HL-60/S4 (cell line): Measurements from ENCODE around the gene LIPH.
"Not testable (repeated sequence)": the region's sequence is repeated elsewhere in the genome, so short reads cannot be mapped to it uniquely, and the experiment has no call there.

Experiments
- in situ Hi-C: fragments of 300-500 bp; cut with MboI; formaldehyde crosslinking; loops from 2 replicates; pipeline ENCODE4 v1.14.3; 2022; ENCODE audit warnings: low sequenced_read_pairs

LIPH gene

GRCh38 chr3:185490241-185490640 is 62.1 kb downstream of the LIPH start:
- in situ Hi-C loops, result no loop called here

GRCh38 chr3:185489462-185489861 is 62.9 kb downstream of the LIPH start:
- in situ Hi-C loops, result no loop called here

- in situ Hi-C loops, result no loop called here
These were observed 63.9 kb downstream of the LIPH start for GRCh38 chr3:185488465-185488864.

DNA sequence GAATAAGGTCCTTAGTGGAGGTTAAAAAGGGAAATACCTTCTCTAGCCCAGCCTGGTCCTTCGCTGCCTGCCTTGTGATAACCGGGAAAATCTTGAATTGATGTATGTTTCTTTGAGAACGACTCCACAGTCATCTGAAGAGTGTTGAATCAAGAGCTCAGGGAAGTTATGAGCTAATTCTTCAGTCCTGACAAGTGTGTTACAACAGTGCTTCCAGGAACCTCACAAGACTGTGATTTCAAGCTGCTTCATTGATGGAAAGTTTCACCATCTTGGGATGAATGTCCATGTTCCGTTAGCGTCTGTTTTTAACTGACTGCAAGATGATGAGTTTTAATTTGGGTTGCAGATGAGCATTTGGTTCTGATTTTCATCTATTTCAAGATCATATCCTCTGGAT is 66.0 kb downstream of the LIPH start:
- in situ Hi-C loops, result no loop called here

DNA sequence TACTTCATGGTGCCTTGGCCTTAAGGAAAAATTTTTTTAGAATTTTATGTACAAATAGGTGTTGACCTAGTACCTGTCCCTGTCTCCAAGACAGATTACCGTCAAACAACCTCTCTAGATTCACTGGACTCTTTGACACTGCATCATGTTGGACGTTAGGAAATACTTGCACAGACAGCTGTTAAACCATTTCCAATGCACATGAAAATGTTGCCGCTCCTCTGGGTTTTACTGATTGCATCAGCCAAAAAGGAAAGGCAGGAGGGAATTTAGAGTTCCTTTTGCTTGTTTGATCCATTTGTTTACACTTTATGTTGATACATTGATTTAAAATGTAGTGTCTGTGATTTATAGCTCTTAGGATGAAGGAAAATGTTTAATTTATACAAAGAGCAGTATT is 68.1 kb downstream of the LIPH start:
- in situ Hi-C loops, result no loop called here

GRCh38 chr3:185479373-185479945 is 72.9 kb downstream of the LIPH start:
- in situ Hi-C loops, result no loop called here

DNA sequence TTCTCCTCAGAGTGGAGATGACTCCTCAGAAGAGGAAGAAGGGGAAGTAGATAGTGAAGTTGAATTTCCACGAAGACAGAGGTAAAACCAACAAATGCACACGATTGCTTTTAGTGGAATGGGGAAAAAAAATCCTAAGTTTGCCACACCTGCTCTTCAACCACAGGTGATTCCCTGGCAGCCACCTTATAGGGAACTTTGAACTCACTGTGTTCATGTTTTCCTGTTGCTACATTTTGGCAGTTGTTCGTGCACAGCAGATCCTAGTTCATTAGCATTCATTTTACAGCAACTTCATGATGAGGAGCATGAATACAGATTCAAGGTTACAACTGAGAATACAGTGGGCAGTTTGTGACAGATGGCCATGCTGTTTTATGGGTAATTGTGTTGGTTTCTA is 75.1 kb downstream of the LIPH start:
- in situ Hi-C loops, result no loop called here

GRCh38 chr3:185474922-185475321 is 77.5 kb downstream of the LIPH start:
- in situ Hi-C loops, result not testable (repeated sequence)

GRCh38 chr3:185473290-185473815 is 79.0 kb downstream of the LIPH start:
- in situ Hi-C loops, result no loop called here

DNA sequence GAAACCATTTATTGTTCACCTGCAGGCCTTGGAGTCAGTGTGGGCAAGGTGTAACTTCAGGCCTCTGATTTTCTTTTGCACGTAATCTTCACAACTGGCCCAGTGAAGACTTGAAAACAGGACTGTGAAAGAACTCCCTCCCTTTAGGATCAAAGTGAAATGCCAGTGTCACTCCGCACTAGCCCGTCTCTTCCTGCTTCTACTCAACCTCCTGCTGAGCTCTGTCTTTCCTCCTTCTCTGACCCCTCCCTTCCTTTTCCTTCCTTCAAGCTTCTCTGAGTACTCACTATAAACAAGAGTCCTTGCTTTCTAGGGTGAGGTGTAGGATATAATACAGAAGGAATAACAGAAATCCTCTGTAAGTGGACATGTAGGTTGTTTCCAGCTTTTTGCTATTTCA is 82.1 kb downstream of the LIPH start:
- in situ Hi-C loops, result no loop called here

- in situ Hi-C loops, result no loop called here
These were observed 82.8 kb downstream of the LIPH start for GRCh38 chr3:185469542-185469941.

DNA sequence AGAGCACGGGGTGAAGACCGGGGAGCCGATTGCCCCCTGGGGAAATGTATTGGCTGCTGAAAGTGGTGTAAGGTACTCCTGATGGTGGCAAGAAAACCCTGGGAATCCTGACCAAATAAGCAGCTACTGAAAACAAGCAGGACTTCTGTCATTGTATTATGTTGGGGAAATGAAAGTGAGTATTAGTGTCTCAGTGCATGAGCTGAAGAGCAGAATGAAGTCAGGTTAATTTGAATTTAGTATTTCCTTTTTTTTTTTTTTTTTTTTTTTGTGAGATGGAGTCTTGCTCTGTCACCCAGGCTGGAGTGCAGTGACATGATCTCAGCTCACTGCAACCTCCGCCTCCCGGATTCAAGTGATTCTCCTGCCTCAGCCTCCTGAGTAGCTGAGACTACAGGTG is 86.3 kb downstream of the LIPH start:
- in situ Hi-C loops, result not testable (repeated sequence)

DNA sequence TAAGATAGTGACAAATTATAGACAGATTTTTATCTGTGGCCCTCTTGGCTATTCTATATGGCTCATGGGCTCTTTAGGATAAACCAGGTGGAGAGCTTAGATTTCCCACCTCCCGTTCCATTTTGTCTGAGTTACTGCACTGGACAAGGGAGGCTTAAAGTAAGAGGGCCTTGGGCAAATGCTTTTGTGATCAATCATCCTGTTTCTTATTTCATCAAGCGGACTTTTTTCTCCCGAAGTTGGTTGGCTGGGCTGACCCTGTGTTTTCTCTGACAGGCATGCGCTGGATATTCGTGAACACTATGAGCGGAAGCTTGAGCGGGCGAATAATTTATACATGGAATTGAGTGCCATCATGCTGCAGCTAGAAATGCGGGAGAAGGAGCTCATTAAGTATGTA is 86.9 kb downstream of the LIPH start:
- in situ Hi-C loops, result no loop called here

GRCh38 chr3:185460719-185461350 is 91.6 kb downstream of the LIPH start:
- in situ Hi-C loops, result no loop called here

- in situ Hi-C loops, result no loop called here
These were observed 92.1 kb downstream of the LIPH start for GRCh38 chr3:185460309-185460708.

DNA sequence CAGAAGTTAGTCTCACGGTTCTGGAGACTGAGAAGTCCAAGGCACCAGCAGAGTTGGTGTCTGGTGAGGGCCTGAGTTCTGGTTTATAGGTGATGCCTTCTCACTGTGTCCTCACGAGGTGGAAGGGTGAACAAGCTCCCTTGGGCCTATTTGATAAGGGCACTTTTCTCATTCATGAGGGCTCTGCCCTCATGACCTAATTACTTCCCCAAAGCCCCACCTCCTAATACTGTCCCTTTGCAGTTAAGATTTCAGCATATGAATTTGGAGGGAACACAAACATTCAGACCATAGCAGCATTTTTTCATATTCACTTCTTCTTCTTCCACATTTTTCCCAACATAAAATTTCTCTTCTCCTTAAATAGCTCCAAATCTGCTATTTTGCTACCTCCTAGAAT is 95.0 kb downstream of the LIPH start:
- in situ Hi-C loops, result no loop called here
